ENCODE results near the gene P3H2.

- no peak for TF ChIP-seq CTCF (IDR thresholded peaks at IDR 0.05 in 2 of 3, conservative IDR thresholded peaks at IDR 0.05 in 1 of 3; ENCODE audit: insufficient read depth in 2 of 3, low read depth in 1 of 3, low read length in 3 of 3)
- TF ChIP-seq CEBPG (CRISPR knock-in tag; IDR thresholded peaks at IDR 0.05): no peak
- no peak for TF ChIP-seq CEBPG (tag; conservative IDR thresholded peaks at IDR 0.05 in 1 of 2, IDR thresholded peaks at IDR 0.05 in 1 of 2)
- TF ChIP-seq FOXJ3 (CRISPR knock-in tag; IDR thresholded peaks at IDR 0.05): no peak
- no peak for TF ChIP-seq ZNF184 (CRISPR knock-in tag; IDR thresholded peaks at IDR 0.05)
- no peak for TF ChIP-seq TAF9B (IDR thresholded peaks at IDR 0.05; ENCODE audit: partially characterized antibody)
- TF ChIP-seq ZBTB34 (CRISPR knock-in tag; IDR thresholded peaks at IDR 0.05): no peak
- no peak for TF ChIP-seq GATAD2B (IDR thresholded peaks at IDR 0.05; ENCODE audit: borderline replicate concordance)
- TF ChIP-seq ZNF589 (CRISPR knock-in tag; IDR thresholded peaks at IDR 0.05; ENCODE audit: low read depth): no peak
- no peak for TF ChIP-seq TAF1 (IDR thresholded peaks at IDR 0.05; ENCODE audit: control insufficient read depth, extremely low read depth, insufficient read depth, low read length, severe bottlenecking)
- TF ChIP-seq ZBTB43 (CRISPR knock-in tag; IDR thresholded peaks at IDR 0.05): no peak
- TF ChIP-seq POLR2AphosphoS5 (IDR thresholded peaks at IDR 0.05; ENCODE audit: control insufficient read depth, insufficient read depth, low read depth, low read length): no peak
- TF ChIP-seq JUNB (CRISPR knock-in tag; conservative IDR thresholded peaks at IDR 0.05): no peak
Observed at GRCh38 chr3:190139365-190139764, 18.7 kb upstream of the P3H2 start.
